Stimulated activated naive CD8-positive, alpha-beta T cell treated with anti-CD3 and anti-CD28 coated beads, Interleukin-15, Interleukin-2, amounts not matched to agents 100 ng/mL and 50 ng/mL, for 24 hours (primary cell): ENCODE measurements around the gene PIK3CD.

Experiments used
- H3K27ac Mint-ChIP-seq: one replicate; pipeline ENCODE4 v1.8.0; 2021; ENCODE audit warnings: mild to moderate bottlenecking, mixed read lengths
- H3K27me3 Mint-ChIP-seq: one replicate; pipeline ENCODE4 v1.8.0; 2021; ENCODE audit warnings: mixed read lengths
- H3K36me3 Mint-ChIP-seq: one replicate; pipeline ENCODE4 v1.8.0; 2021; ENCODE audit warnings: low read depth, mixed read lengths
- H3K4me1 Mint-ChIP-seq: one replicate; pipeline ENCODE4 v1.8.0; 2021; ENCODE audit warnings: low read depth, mixed read lengths
- H3K4me3 Mint-ChIP-seq: one replicate; pipeline ENCODE4 v1.8.0; 2021; ENCODE audit warnings: mild to moderate bottlenecking, mixed read lengths
- H3K9me3 Mint-ChIP-seq: one replicate; pipeline ENCODE4 v1.8.0; 2021; ENCODE audit warnings: mixed read lengths

PIK3CD gene

DNA sequence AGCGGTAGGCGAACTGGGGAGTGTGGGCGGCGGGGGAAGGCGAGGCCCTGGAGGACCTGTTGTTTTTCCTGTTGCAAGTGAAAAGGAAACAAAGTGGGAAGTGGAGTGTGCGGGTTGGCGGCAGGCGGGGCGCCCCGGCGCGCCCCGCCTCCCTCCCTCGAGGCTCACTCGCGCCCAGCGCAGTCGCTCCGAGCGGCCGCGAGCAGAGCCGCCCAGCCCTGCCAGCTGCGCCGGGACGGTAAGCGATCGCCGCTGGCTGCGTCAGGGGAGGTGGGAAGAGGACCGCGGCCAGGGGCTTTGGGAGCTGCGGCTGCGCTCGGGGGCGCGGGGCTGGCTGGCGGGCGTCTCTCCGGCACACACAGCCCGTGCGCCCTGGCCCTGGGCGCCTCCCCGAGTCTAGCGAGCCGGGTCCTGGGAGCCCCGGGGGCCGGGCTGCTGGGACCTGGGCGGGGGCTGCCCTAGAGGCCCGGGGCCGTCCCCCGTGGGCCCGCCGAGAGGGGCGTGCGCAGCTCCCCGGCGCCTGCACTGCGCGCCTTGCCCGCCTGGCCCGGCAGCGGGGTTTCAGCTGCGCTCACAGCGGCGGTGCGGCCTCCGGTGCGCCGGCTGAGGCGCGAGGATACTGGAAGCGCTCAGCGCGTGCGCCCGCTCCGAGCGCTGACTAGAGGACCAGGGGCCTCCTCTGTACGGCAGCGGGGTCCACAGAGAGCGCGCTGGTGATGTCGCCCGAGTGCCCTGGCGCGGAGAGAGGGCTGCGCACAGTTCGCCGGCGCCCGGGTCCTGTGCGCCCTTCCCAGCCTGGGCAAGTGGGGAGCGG lies at the start of gene PIK3CD:
Gene PIK3CD, plus strand, starts transcription at position 167 of the 814 bp plus-strand sequence. CDS start 58,725 bp downstream, outside the sequence.
- Mint-ChIP-seq H3K9me3 (no peaks in the 10 kb centered on the region), H3K36me3 (peaks cover 15% of the 10 kb centered on the region), H3K4me3 (peak within 1 kb of the TSS; percentile 94), H3K27me3 (no peaks in the 10 kb centered on the region), H3K4me1 (peaks cover 64% of the 10 kb centered on the region), H3K27ac (peak within 1 kb of the TSS; percentile 99)

DNA sequence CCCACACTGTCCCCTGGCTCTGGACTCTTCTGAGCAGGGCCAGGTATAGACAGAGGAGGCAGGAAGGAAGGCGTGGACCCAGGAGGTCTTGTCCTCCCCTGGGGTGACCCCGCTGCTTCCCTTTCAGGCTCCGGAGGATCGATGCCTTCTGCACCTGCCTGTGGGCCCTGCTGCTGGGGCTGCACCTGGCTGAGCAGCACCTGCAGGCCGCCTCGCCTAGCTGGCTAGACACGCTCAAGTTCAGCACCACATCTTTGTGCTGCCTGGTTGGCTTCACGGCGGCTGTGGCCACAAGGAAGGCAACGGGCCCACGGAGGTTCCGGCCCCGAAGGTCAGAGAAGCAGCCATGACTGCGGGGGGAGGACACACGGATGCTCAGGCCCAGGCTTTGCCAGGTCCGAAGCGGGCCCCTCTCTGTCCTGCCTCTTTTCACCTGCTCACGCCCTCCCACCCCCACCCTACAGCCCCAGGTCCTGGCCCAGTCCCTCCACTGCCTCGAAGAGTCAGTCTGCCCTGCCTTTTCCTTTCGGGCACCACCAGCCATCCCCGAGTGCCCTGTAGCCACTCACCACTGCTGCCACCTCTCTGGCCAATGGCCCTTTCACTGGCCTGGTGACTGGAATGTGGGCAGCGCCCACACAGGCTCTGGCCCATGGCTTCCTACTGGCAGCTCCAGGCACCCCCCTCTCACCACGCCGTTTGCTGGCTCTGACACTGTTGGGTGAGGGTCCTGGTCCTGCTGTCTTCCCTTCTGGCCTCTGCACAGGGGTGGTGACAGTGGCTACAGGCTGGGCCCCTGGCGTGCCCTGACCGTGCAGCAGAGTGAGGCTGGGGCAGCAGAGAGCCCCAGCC lies 49.4 kb upstream of the PIK3CD start:
- Mint-ChIP-seq H3K9me3 (no peaks in the 10 kb centered on the region), H3K27me3 (no peaks in the 10 kb centered on the region), H3K27ac (no peak overlapping the region), H3K4me1 (no peaks in the 10 kb centered on the region), H3K4me3 (no peak overlapping the region), H3K36me3 (peaks cover 16% of the 10 kb centered on the region)

DNA sequence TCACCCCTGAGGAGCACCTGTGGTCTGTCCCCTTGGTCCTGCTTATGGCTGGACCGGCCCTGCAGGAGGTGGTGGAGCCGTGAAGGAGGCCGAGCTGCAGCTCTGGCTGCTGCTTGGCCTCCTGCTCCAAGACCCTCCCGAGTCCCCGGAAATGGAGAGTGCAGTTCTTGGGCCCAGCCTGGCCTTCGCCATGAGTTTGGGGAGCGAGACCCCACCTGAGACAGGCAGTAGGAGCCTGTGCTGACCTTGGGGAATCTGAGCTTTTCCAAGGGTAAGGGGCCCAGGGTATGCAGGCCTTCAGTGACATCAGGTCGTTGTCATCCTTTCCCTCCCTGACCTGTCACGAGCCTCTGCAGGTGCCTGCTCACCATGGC lies 48.8 kb upstream of the PIK3CD start:
- Mint-ChIP-seq H3K9me3 (no peaks in the 10 kb centered on the region), H3K27me3 (no peaks in the 10 kb centered on the region), H3K4me1 (no peaks in the 10 kb centered on the region), H3K4me3 (no peak overlapping the region), H3K36me3 (peaks cover 16% of the 10 kb centered on the region), H3K27ac (no peak overlapping the region)

DNA sequence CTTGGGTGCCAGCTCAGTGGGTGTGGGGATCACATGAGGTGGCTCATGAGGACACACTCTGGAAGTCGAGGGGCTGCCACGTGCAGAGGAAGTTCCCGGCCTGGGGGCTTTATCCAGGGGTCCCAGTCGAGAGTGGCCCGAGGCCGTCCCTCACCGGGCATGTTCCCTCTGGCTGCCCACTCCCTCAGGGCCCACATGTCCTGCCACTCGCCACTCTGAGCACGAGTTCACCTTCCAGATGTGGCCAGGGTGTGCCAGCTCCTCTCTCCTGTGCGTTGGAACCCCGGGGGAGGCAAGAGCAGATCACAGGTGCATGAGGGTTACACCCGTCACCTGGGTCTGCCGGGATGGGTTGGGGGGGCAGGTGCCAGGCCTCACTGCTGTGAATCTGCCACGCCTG lies 48.2 kb upstream of the PIK3CD start:
- H3K9me3 Mint-ChIP-seq, result no peaks in the 10 kb centered on the region
- H3K4me1 Mint-ChIP-seq, result no peaks in the 10 kb centered on the region
- H3K27ac Mint-ChIP-seq, result no peak overlapping the region
- no peak overlapping the region for H3K4me3 Mint-ChIP-seq
- peaks cover 16% of the 10 kb centered on the region for H3K36me3 Mint-ChIP-seq
- no peaks in the 10 kb centered on the region for H3K27me3 Mint-ChIP-seq

DNA sequence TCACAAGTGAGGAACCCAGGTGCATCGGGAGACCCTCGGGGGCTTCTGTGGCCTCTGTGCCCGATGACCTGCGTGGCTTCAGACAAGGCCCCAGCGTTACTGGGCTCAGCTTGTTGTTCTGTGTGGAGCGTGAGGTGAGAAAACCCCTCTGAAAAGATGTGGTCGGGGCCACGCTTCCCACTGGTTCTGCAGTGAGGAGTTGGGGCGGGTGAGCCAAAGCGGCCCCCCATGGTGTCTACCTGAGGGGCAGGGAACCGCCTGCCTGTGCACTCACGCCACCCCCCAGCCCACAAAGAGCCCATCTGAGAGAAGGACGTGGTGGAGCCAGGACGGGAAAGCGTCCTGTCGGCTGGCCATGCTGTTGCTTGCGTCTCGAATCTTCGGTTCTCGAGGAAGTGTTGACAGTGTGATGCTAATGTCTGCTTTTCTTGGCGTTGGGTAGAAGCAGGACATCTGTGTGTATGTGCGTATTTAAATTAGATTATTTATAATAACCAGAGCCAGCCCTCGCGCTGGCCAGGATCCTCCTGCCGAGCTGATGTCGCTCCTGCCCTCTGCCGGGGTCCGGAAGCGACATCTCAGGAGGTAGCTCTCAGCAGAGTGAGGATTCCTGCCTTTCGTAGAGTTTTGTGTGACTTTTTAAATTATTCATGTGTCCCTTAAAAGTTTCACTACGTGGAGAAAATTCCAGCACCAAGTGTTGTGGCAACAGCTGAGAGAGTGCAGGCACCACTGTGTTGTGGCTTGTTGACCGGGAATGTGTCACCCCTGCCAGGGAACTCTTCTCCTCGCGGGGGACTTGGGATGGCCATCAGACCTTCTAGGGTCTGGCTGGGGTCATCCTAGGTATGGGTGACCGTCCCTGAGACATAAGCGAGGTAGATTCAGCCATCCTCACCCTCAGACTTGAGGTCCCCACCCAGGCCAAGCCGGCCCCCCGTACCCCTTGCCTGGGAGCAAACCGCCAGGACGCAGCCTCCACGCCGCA lies 47.5 kb upstream of the PIK3CD start:
- H3K27me3 Mint-ChIP-seq, result no peaks in the 10 kb centered on the region
- no peaks in the 10 kb centered on the region for H3K4me1 Mint-ChIP-seq
- H3K4me3 Mint-ChIP-seq, result no peak overlapping the region
- H3K36me3 Mint-ChIP-seq, result peaks cover 16% of the 10 kb centered on the region
- H3K27ac Mint-ChIP-seq, result no peak overlapping the region
- no peaks in the 10 kb centered on the region for H3K9me3 Mint-ChIP-seq

DNA sequence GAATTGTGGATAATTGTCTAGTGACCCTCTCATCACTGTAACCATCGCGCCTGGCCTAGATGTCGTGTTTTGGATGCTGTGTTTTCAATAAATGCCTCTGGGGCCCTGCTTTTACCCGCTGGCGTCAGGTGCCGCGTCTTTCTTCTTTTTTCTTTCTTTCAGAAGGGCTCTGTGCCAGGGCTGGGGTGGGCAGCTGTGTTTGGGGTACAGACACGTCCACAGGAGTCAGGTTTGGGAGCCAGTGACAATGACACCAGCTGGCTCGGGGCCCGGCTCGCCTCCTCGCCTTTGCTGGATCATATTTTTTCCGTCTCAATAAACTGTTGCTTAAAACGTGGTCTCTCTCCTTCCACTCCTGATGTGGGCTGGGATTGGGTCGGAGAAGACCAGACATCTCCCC lies 46.7 kb upstream of the PIK3CD start:
- no peak overlapping the region for H3K27ac Mint-ChIP-seq

DNA sequence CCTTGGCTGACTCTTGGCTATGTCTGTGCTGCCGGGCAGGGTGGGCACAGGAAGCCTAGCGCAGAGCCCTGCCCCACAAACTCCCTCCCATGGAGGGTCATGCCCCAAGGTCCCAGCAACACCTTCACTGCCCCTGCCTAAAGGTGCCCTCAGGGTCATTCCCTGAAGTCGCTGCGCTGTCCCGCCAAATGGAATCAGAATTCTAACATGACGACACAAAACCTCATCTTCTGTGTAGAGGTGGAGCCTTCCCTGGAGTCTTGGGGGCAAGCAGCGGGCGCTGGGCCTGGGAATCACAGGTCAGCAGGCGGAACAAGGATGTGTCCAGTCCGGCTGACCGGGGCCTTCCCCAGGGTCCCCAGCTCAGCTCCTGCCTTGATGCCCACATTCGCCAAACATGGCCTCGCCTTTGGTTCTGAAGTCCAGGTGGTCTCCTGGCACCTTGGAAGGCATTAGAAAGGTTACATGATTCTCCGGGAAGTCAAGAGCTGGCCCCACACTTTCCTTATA lies 45.5 kb upstream of the PIK3CD start:
- H3K27ac Mint-ChIP-seq, result no peak overlapping the region
- H3K36me3 Mint-ChIP-seq, result peaks cover 10% of the 10 kb centered on the region
- H3K27me3 Mint-ChIP-seq, result no peaks in the 10 kb centered on the region
- no peaks in the 10 kb centered on the region for H3K4me1 Mint-ChIP-seq
- no peak overlapping the region for H3K4me3 Mint-ChIP-seq
- no peaks in the 10 kb centered on the region for H3K9me3 Mint-ChIP-seq

More for the DNA sequence above, 46.7 kb upstream of the PIK3CD start:
- H3K4me1 Mint-ChIP-seq, result no peaks in the 10 kb centered on the region
- H3K27me3 Mint-ChIP-seq, result no peaks in the 10 kb centered on the region
- peaks cover 13% of the 10 kb centered on the region for H3K36me3 Mint-ChIP-seq
- no peak overlapping the region for H3K4me3 Mint-ChIP-seq
- H3K9me3 Mint-ChIP-seq, result no peaks in the 10 kb centered on the region

DNA sequence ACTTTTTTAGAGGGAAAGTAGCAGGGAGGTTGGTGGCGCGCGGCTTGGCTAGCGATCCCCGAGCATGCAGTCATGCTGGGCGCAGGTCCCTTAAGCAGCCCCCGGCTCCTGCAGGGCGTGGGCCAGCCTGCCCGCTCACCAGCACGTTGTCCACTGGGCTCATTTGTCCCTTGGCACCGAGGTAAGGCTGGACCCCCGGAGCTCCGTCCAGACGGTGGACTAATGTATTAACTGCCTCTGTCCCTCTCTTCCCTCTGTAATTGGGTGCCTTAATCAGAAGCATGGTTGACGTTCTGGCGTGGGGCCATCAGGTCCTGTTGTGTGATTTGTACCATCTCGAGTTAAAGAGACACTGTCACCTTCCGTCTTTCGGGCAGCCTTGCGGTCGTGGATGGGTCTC lies 45.1 kb upstream of the PIK3CD start:
- no peaks in the 10 kb centered on the region for H3K27me3 Mint-ChIP-seq
- H3K9me3 Mint-ChIP-seq, result no peaks in the 10 kb centered on the region
- H3K27ac Mint-ChIP-seq, result no peak overlapping the region
- peaks cover 10% of the 10 kb centered on the region for H3K36me3 Mint-ChIP-seq
- no peaks in the 10 kb centered on the region for H3K4me1 Mint-ChIP-seq
- H3K4me3 Mint-ChIP-seq, result no peak overlapping the region

DNA sequence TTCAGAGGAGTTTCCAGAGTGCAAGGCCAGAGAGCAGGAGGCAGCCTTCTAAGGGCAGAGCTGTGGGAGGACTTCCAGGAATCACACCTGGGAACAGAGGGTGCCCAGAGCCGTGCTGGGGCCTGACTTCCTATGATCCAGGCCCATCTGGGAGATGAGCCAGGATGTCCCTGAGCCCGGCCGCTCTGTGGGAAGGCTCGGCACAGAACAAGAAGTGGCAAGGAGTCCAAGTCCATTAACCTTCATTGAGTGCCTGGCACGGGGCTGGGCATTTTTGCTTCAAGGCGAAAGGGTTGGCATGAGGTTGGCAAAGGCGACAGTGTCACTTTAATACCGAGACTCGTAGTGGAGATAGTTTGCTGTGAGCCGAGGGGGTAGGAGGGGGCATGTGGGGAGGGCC lies 44.6 kb upstream of the PIK3CD start:
- H3K4me1 Mint-ChIP-seq, result no peaks in the 10 kb centered on the region
- H3K9me3 Mint-ChIP-seq, result no peaks in the 10 kb centered on the region
- no peak overlapping the region for H3K4me3 Mint-ChIP-seq
- H3K36me3 Mint-ChIP-seq, result peaks cover 10% of the 10 kb centered on the region
- H3K27me3 Mint-ChIP-seq, result no peaks in the 10 kb centered on the region
- H3K27ac Mint-ChIP-seq, result no peak overlapping the region

DNA sequence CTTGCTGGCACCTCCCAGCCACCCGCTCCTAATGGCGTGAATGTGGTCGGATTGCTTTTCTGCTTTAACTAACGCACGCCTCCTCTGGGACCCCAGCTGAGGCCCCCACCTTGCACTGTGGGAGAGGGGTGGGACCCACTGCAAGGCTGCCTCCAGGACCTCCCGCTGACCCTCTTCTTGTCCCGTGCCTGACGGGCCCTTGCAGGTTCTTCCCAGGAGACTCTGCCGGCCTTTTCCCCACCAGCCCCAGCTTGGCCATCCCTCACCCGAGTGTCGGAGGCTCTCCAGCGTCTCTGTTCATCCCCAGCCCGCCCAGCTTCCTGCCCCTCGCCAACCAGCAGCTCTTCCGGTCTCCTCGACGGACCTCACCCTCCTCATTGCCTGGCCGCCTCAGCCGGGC lies 44.2 kb upstream of the PIK3CD start:
- Mint-ChIP-seq H3K4me1 (no peaks in the 10 kb centered on the region), H3K36me3 (peaks cover 13% of the 10 kb centered on the region), H3K4me3 (no peak overlapping the region)

DNA sequence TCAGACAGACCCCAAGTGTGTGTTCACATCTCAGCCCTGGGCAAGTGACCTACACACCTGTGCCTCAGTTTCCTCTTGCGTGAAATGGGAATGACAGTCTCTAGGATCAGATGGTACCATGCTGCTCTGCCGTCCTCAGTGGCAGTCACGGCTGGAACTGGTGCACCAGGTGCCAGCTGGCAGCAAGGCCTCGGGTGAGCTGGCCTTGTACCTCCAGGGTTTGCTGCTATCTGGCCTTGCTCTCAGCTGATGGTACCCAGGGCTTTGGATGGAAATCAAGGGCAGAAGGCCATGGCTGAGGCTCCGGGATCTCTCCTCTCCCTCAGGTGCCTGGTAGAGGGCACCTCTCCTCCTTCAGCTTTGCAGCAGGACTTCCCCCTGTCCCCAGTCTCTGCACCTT lies 41.5 kb upstream of the PIK3CD start:
- Mint-ChIP-seq H3K36me3 (peaks cover 5% of the 10 kb centered on the region), H3K4me3 (no peak overlapping the region), H3K9me3 (no peaks in the 10 kb centered on the region), H3K4me1 (no peaks in the 10 kb centered on the region), H3K27ac (no peak overlapping the region), H3K27me3 (no peaks in the 10 kb centered on the region)

More for the DNA sequence above, 44.2 kb upstream of the PIK3CD start:
- Mint-ChIP-seq H3K27me3 (no peaks in the 10 kb centered on the region), H3K27ac (no peak overlapping the region), H3K9me3 (no peaks in the 10 kb centered on the region)

DNA sequence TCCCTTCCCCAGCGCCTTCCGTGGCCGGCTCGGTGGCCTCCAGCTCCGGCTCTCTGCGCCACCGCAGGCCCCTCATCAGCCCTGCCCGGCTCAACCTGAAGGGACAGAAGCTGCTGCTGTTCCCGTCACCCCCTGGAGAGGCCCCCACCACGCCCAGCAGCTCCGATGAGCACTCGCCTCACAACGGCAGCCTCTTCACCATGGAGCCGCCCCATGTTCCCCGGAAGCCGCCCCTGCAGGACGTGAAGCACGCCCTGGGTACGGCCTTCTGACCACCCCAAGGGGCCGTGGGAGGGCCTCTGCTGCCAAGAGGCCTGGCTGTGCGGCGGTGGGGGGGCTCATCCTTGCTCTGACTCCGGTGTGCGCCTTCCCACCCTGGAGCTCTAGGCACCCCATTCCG lies 41.0 kb upstream of the PIK3CD start:
- Mint-ChIP-seq H3K27ac (no peak overlapping the region), H3K36me3 (peaks cover 3% of the 10 kb centered on the region), H3K4me3 (no peak overlapping the region), H3K27me3 (no peaks in the 10 kb centered on the region), H3K4me1 (no peaks in the 10 kb centered on the region), H3K9me3 (no peaks in the 10 kb centered on the region)

DNA sequence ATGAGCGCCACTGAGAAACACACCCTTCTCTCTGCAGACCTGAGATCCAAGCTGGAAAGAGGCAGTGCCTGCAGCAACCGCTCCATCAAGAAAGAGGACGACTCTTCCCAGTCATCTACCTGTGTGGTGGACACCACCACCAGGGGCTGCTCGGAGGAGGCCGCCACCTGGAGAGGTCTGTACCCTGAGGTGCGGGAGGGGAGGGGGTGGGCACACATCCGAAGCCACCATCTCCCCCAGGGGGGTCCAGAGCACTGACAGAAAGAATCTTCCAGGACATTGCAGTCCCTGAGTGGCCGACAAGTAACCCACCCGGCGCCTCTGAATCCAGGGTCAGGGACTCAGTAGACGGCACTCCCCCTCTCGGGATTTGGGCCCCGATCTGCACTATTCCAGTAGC lies 39.8 kb upstream of the PIK3CD start:
- H3K4me1 Mint-ChIP-seq, result no peaks in the 10 kb centered on the region
- no peak overlapping the region for H3K27ac Mint-ChIP-seq
- H3K9me3 Mint-ChIP-seq, result no peaks in the 10 kb centered on the region
- H3K36me3 Mint-ChIP-seq, result peaks cover 3% of the 10 kb centered on the region
- no peak overlapping the region for H3K4me3 Mint-ChIP-seq
- H3K27me3 Mint-ChIP-seq, result no peaks in the 10 kb centered on the region

DNA sequence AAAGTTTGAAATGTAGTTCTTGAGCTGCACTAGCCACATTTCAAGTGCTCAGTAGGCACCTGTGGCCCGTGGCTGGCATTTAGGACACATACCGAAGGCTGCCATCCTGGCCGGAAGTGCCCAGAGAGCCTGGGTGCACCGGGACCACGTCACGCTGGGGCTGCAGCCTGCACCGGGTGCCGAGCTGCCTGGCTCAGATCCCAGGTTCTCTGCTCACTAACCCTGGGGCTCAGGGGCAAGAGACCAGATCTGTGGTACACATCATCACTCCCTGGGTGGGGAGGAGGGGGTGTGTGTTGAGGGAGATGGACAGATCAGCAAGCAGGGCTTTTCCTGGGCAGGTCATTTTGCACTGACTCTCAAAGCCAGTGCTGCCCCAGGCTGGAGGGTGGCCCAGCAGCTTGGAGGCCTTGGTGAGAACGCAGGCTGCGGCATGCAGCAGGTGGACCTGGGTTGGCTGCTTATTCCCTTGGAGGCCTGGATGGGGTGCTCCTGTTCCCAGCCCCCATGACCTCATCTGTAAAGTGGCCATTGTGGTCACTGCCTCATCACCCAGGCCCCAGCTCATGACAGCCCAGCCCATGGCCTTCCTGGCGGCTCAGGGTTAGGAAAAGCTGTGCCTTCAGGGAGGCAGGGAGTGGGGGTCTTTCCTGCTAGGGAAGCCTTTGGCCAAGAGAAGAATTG lies 39.2 kb upstream of the PIK3CD start:
- no peak overlapping the region for H3K27ac Mint-ChIP-seq
- H3K4me1 Mint-ChIP-seq, result no peaks in the 10 kb centered on the region
- H3K4me3 Mint-ChIP-seq, result no peak overlapping the region
- H3K36me3 Mint-ChIP-seq, result peaks cover 3% of the 10 kb centered on the region
- no peaks in the 10 kb centered on the region for H3K27me3 Mint-ChIP-seq
- no peaks in the 10 kb centered on the region for H3K9me3 Mint-ChIP-seq
